ENCODE data around the gene AGTR2.
"Not testable (repeated sequence)": the region's sequence is repeated elsewhere in the genome, so short reads cannot be mapped to it uniquely, and the experiment has no call there.

The AGTR2 gene

GRCh38 chrX:116170511-116170910 lies at the start of gene AGTR2:
AGTR2 (plus strand) TSS chrX:116170744; CDS start chrX:116172281, 1,537 bp downstream.
- DNase-seq (ENCODE audit: low read depth in 2 of 2, low spot score in 1 of 2) = no peak

- no peak for DNase-seq (ENCODE audit: low read depth in 2 of 2, low spot score in 1 of 2)
Observed at GRCh38 chrX:116135277-116135676, 35.3 kb upstream of the AGTR2 start.

- DNase-seq (ENCODE audit: low read depth in 2 of 2, low spot score in 1 of 2) = not testable (repeated sequence)
Observed at GRCh38 chrX:116141270-116141669, 29.3 kb upstream of the AGTR2 start.

- DNase-seq (ENCODE audit: low read depth in 2 of 2, low spot score in 1 of 2) = no peak
Observed at GRCh38 chrX:116142976-116143375, 27.6 kb upstream of the AGTR2 start.

- DNase-seq (ENCODE audit: low read depth in 2 of 2, low spot score in 1 of 2) = no peak
Observed at GRCh38 chrX:116172976-116173375, 2.4 kb downstream of the AGTR2 start.

GRCh38 chrX:116181300-116181699 lies 10.8 kb downstream of the AGTR2 start:
- DNase-seq (ENCODE audit: low read depth in 2 of 2, low spot score in 1 of 2) = no peak

- no peak for DNase-seq (ENCODE audit: low read depth in 2 of 2, low spot score in 1 of 2)
Observed at GRCh38 chrX:116185163-116185562, 14.6 kb downstream of the AGTR2 start.

GRCh38 chrX:116194649-116195048 lies 24.1 kb downstream of the AGTR2 start:
- DNase-seq (ENCODE audit: low read depth in 2 of 2, low spot score in 1 of 2) = no peak

- DNase-seq (ENCODE audit: low read depth in 2 of 2, low spot score in 1 of 2) = no peak
Observed at GRCh38 chrX:116198235-116198634, 27.7 kb downstream of the AGTR2 start.

- no peak for DNase-seq (ENCODE audit: low read depth in 2 of 2, low spot score in 1 of 2)
Observed at GRCh38 chrX:116198810-116199209, 28.3 kb downstream of the AGTR2 start.

GRCh38 chrX:116204932-116205331 lies 34.4 kb downstream of the AGTR2 start:
- no peak for DNase-seq (ENCODE audit: low read depth in 2 of 2, low spot score in 1 of 2)

- DNase-seq (ENCODE audit: low read depth in 2 of 2, low spot score in 1 of 2) = no peak
Observed at GRCh38 chrX:116213262-116213661, 42.7 kb downstream of the AGTR2 start.

- DNase-seq (ENCODE audit: low read depth in 2 of 2, low spot score in 1 of 2) = not testable (repeated sequence)
Observed at GRCh38 chrX:116217080-116217479, 46.5 kb downstream of the AGTR2 start.
